Activated T-cell treated with anti-CD3 and anti-CD28 coated beads, Interleukin-2, amount 50 U/mL, for 1 hour (primary cell): Measurements from ENCODE around the gene OLFML1.

ENCODE experiments used
- DNase-seq: peaks from one replicate; pipeline ENCODE4 v3.0.0-alpha.2; 2020

Gene OLFML1

GRCh38 chr11:7533199-7534041 lies 48.1 kb downstream of the OLFML1 start:
- no peak for DNase-seq

GRCh38 chr11:7534042-7534378 lies 48.7 kb downstream of the OLFML1 start:
- DNase-seq: no peak

GRCh38 chr11:7536100-7536499 lies 50.8 kb downstream of the OLFML1 start:
- DNase-seq: no peak

GRCh38 chr11:7537265-7537664 lies 52.0 kb downstream of the OLFML1 start:
- no peak for DNase-seq

- DNase-seq: no peak
Measured at GRCh38 chr11:7538031-7538430, 52.7 kb downstream of the OLFML1 start.

GRCh38 chr11:7538466-7539454 lies 53.5 kb downstream of the OLFML1 start:
- no peak for DNase-seq

- DNase-seq: no peak
Measured at GRCh38 chr11:7540830-7541555, 55.7 kb downstream of the OLFML1 start.

GRCh38 chr11:7543302-7543701 lies 58.0 kb downstream of the OLFML1 start:
- no peak for DNase-seq

- no peak for DNase-seq
Measured at GRCh38 chr11:7544021-7544420, 58.7 kb downstream of the OLFML1 start.

- no peak for DNase-seq
Measured at GRCh38 chr11:7545611-7546010, 60.3 kb downstream of the OLFML1 start.

GRCh38 chr11:7546324-7546791 lies 61.1 kb downstream of the OLFML1 start:
- no peak for DNase-seq

- no peak for DNase-seq
Measured at GRCh38 chr11:7547687-7548086, 62.4 kb downstream of the OLFML1 start.

- no peak for DNase-seq
Measured at GRCh38 chr11:7548659-7549274, 63.5 kb downstream of the OLFML1 start.

- DNase-seq: no peak
Measured at GRCh38 chr11:7549681-7550080, 64.4 kb downstream of the OLFML1 start.

- DNase-seq: no peak
Measured at GRCh38 chr11:7551571-7551970, 66.3 kb downstream of the OLFML1 start.

- no peak for DNase-seq
Measured at GRCh38 chr11:7552666-7553065, 67.4 kb downstream of the OLFML1 start.

- no peak for DNase-seq
Measured at GRCh38 chr11:7555052-7555699, 69.9 kb downstream of the OLFML1 start.

GRCh38 chr11:7558046-7558445 lies 72.7 kb downstream of the OLFML1 start:
- no peak for DNase-seq

GRCh38 chr11:7559398-7560283 lies 74.3 kb downstream of the OLFML1 start:
- no peak for DNase-seq
